Right lobe of liver (tissue), 6 donors: ENCODE data around the gene BMPER. TPM values are rescaled to one million over a fixed set of nuclear protein-coding genes. Genes with fewer than 3 reads are reported as not detected.
A peak's percentile ranks its signal among the peaks of the same experiment; 100 is the strongest.

Experiments used
- ATAC-seq, 4 donors: fragments of 200-7000 bp; cut with Tn5 transposase; one replicate each; pipeline ENCODE4 v1.9.1; 2020; ENCODE audit warnings: mild to moderate bottlenecking in 4 of 4, moderate library complexity in 4 of 4
- DNase-seq, 3 donors: peaks; one replicate each; pipeline ENCODE4 v3.0.0-alpha.2; 2020
- H3K27ac ChIP-seq, 3 donors: fragments of 200-600 bp; one replicate each; pipeline ENCODE4 v1.8.0; 2022
- H3K27me3 ChIP-seq, 2 donors: fragments of 200-600 bp; one replicate each; pipeline ENCODE4 v1.8.0; 2022
- H3K36me3 ChIP-seq, 4 donors: fragments of 200-600 bp; sonication (generic) in 1 of 4; one replicate each; pipeline versions ENCODE4 v1.5.1 to v1.8.0; 2017 to 2022; ENCODE audit warnings: control low read depth in 1 of 4
- H3K4me1 ChIP-seq, 4 donors: fragments of 200-600 bp; sonication (generic) in 1 of 4; one replicate each; pipeline versions ENCODE4 v1.5.1 to v1.8.0; 2017 to 2022; ENCODE audit warnings: control low read depth in 1 of 4
- H3K4me3 ChIP-seq, 3 donors: fragments of 200-600 bp; one replicate each; pipeline ENCODE4 v1.8.0; 2022
- H3K9me3 ChIP-seq, 4 donors: fragments of 200-600 bp; sonication (generic) in 1 of 4; one replicate each; pipeline versions ENCODE4 v1.5.1 to v1.8.0; 2017 to 2022; ENCODE audit warnings: control low read depth in 1 of 4
- CTCF ChIP-seq, 4 donors: fragments of 200-600 bp in 3 of 4; fragments of 450-650 bp in 1 of 4; IDR thresholded peaks; one replicate each; pipeline versions ENCODE4 v1.5.1 to v1.8.0; 2016 to 2022; ENCODE audit warnings: antibody characterized with exemption in 4 of 4, mild to moderate bottlenecking in 2 of 4
- POLR2A ChIP-seq: fragments of 450-650 bp; IDR thresholded peaks from one replicate; pipeline ENCODE4 v1.6.1; 2017; ENCODE audit warnings: antibody characterized with exemption, mild to moderate bottlenecking
- WGBS: methylation state at CpG from one replicate; pipeline ENCODE4 v1.1.6; 2018; ENCODE audit warnings: low coverage, low lambda C conversion rate; ENCODE audit not compliant: insufficient coverage; ENCODE audit errors: missing lambda C conversion rate; 5-methylcytosine and 5-hydroxymethylcytosine counted together
- intact Hi-C, 2 donors: fragments of 100-400 bp; cut with DNase I; formaldehyde crosslinking; loops; one replicate each; pipeline versions ENCODE4 v1.11.2 to v1.14.1; 2022
- total RNA-seq, 6 experiments: library from RNA; depleted of rRNA in 2 of 6; stranded (reverse); fragments of >200 nt in 2 of 6; fragmentation: NEBNext Ultra II Directional in 3 of 6; extraction: Animal tissue kit (Norgen Biotek cat#: 25700) in 3 of 6; gene quantifications; one replicate each; pipeline versions ENCODE4 v1.1.0 to v1.2.4, GENCODE V29; 2016 to 2023
- donor health status: DM: no; HTN: yes; CAD: no.
- donor health status: DM: no; HTN: no; CAD: no.
- donor health status: DM: no; HTN: no; CAD: no.
- donor health status: DM: no; HTN: yes; CAD: no.
- donor health status: DM: no; HTN: yes; CAD: no.

The BMPER gene
- total RNA-seq, 6 experiments from 2014 or later: 5.8 to 17.1 (median 10.4) TPM

GRCh38 chr7:33986951-33987947 is 81.9 kb downstream of the BMPER start:
- no peaks in the 10 kb centered on the region for H3K9me3 ChIP-seq
- no peak for DNase-seq
- 53% methylated on average over 8 of the region's 9 CpGs for WGBS
- TF ChIP-seq CTCF (IDR thresholded peaks at IDR 0.05): no peak
- no peak for TF ChIP-seq POLR2A
- H3K27me3 ChIP-seq: no peaks in the 10 kb centered on the region
- H3K36me3 ChIP-seq: no peaks in the 10 kb centered on the region
- H3K4me1 ChIP-seq: no peaks in the 10 kb centered on the region
- intact Hi-C loops: no loop called here
- H3K4me3 ChIP-seq: no peak overlapping the region
- ATAC-seq: peak in 1 of 4 donors; percentile 52
- H3K27ac ChIP-seq: no peak overlapping the region

- Histone ChIP-seq H3K4me3 (no peak overlapping the region), H3K36me3 (no peaks in the 10 kb centered on the region), H3K27me3 (no peaks in the 10 kb centered on the region), H3K9me3 (no peaks in the 10 kb centered on the region), H3K27ac (no peak overlapping the region), H3K4me1 (peaks cover 0 to 3% (median 0%) of the 10 kb centered on the region in 4 donors)
- DNase-seq (no peak), ATAC-seq (no peak)
- intact Hi-C loops: no loop called here
- 71% methylated on average over 1 of the region's 1 CpG for WGBS
- TF ChIP-seq CTCF (IDR thresholded peaks at IDR 0.05) (no peak), POLR2A (no peak)
Measured at GRCh38 chr7:33996899-33997298, 91.6 kb downstream of the BMPER start.

- Histone ChIP-seq H3K27ac (no peak overlapping the region), H3K4me3 (no peak overlapping the region), H3K36me3 (no peaks in the 10 kb centered on the region), H3K27me3 (no peaks in the 10 kb centered on the region), H3K9me3 (no peaks in the 10 kb centered on the region), H3K4me1 (peaks cover 0 to 3% (median 0%) of the 10 kb centered on the region in 4 donors)
- 24% methylated on average over 2 of the region's 6 CpGs for WGBS
- DNase-seq (no peak), ATAC-seq (no peak)
- TF ChIP-seq POLR2A: no peak
- TF ChIP-seq CTCF (IDR thresholded peaks at IDR 0.05): no peak
- intact Hi-C loops: no loop called here
Measured at GRCh38 chr7:33998476-33998875, 93.1 kb downstream of the BMPER start.

GRCh38 chr7:34011017-34011695 is 105.8 kb downstream of the BMPER start:
- intact Hi-C loops: no loop called here
- no peak for TF ChIP-seq CTCF (IDR thresholded peaks at IDR 0.05)
- no peak for TF ChIP-seq POLR2A
- Histone ChIP-seq H3K9me3 (no peaks in the 10 kb centered on the region), H3K4me3 (no peak overlapping the region), H3K4me1 (no peaks in the 10 kb centered on the region), H3K27me3 (peaks cover 0 to 4% of the 10 kb centered on the region in 2 donors), H3K27ac (no peak overlapping the region), H3K36me3 (no peaks in the 10 kb centered on the region)
- WGBS: 41% methylated on average over 3 of the region's 3 CpGs
- DNase-seq (no peak), ATAC-seq (no peak)
